Panc1 (cell line): ENCODE data around the gene CLEC18B.
"Not testable (repeated sequence)": the region's sequence is repeated elsewhere in the genome, so short reads cannot be mapped to it uniquely, and the experiment has no call there.

Source experiments
- CTCF ChIP-seq: fragments of 450-650 bp; IDR thresholded peaks from 2 replicates; pipeline ENCODE4 v1.5.1; 2017; ENCODE audit warnings: mild to moderate bottlenecking
- POLR2AphosphoS5 ChIP-seq: IDR thresholded peaks from 2 replicates; pipeline ENCODE4 v1.6.1; 2012; ENCODE audit warnings: mild to moderate bottlenecking, low read depth, low read length, moderate library complexity
- REST ChIP-seq, 2 experiments: IDR thresholded peaks; 2 replicates each; pipeline ENCODE4 v1.6.1; 2011 to 2012; ENCODE audit warnings: low read depth in 2 of 2, control low read depth in 1 of 2, low read length in 1 of 2, mild to moderate bottlenecking in 1 of 2, moderate library complexity in 1 of 2; ENCODE audit not compliant: insufficient read depth in 1 of 2
- TCF7L2 ChIP-seq: IDR thresholded peaks from 2 replicates; pipeline ENCODE4 v1.6.1; 2011; ENCODE audit warnings: mild to moderate bottlenecking, low read depth, low read length, inconsistent platforms

GRCh38 chr16:74422086-74422485 is 808 bp upstream of the CLEC18B start:
- not testable (repeated sequence) for TF ChIP-seq CTCF; POLR2AphosphoS5; REST (IDR thresholded peaks at IDR 0.05; ENCODE audit: insufficient read depth in 1 of 2, low read depth in 2 of 2, low read length in 1 of 2); TCF7L2
